ENCODE data around the gene GLCCI1. TPM values are rescaled to one million over a fixed set of nuclear protein-coding genes. Genes with fewer than 3 reads are reported as not detected.

The GLCCI1 gene
- total RNA-seq, 4 donors from 2014 or later, result 6.0 to 22.6 (median 8.5) TPM

- ATAC-seq (ENCODE audit: low FRiP score) (no peak), DNase-seq (ENCODE audit: low spot score) (no peak)
- no peak for TF ChIP-seq CTCF (IDR thresholded peaks at IDR 0.05)
Observed at GRCh38 chr7:7959979-7960670, 8.5 kb upstream of the GLCCI1 start.

- ATAC-seq (ENCODE audit: low FRiP score), result no peak
- no peak for DNase-seq (ENCODE audit: low spot score)
- no peak for TF ChIP-seq CTCF (IDR thresholded peaks at IDR 0.05)
Observed at GRCh38 chr7:7962851-7963250, 5.7 kb upstream of the GLCCI1 start.

- DNase-seq (ENCODE audit: low spot score) (no peak), ATAC-seq (ENCODE audit: low FRiP score) (no peak)
- TF ChIP-seq CTCF (IDR thresholded peaks at IDR 0.05), result no peak
Observed at GRCh38 chr7:7964250-7964649, 4.3 kb upstream of the GLCCI1 start.

- DNase-seq (ENCODE audit: low spot score), result no peak
- no peak for TF ChIP-seq CTCF (IDR thresholded peaks at IDR 0.05)
- no peak for ATAC-seq (ENCODE audit: low FRiP score)
Observed at GRCh38 chr7:7964691-7965090, 3.9 kb upstream of the GLCCI1 start.

- no peak for TF ChIP-seq CTCF (IDR thresholded peaks at IDR 0.05)
Observed at GRCh38 chr7:7965301-7965700, 3.3 kb upstream of the GLCCI1 start.

GRCh38 chr7:7966141-7966734, 2.4 kb upstream of the GLCCI1 start:
- DNase-seq (ENCODE audit: low spot score) (no peak), ATAC-seq (ENCODE audit: low FRiP score) (no peak)
- no peak for TF ChIP-seq CTCF (IDR thresholded peaks at IDR 0.05)

More at GRCh38 chr7:7965301-7965700, 3.3 kb upstream of the GLCCI1 start:
- DNase-seq (ENCODE audit: low spot score) (no peak), ATAC-seq (ENCODE audit: low FRiP score) (no peak)

All from omental fat pad (tissue), 4 donors.